Stimulated activated CD4-positive, alpha-beta T cell treated with anti-CD3 and anti-CD28 coated beads, TNF-alpha, amount 100 ng/mL, for 4 hours (primary cell): ENCODE results near the gene ZBTB1.
"Not testable (repeated sequence)": the region's sequence is repeated elsewhere in the genome, so short reads cannot be mapped to it uniquely, and the experiment has no call there.

Experiments
- DNase-seq, 3 experiments: peaks; one replicate each; pipeline ENCODE4 v3.0.0-alpha.2; 2020; ENCODE audit warnings: low read depth in 3 of 3

Gene ZBTB1

GRCh38 chr14:64569138-64569631 is 64.6 kb downstream of the ZBTB1 start:
- no peak for DNase-seq

DNA sequence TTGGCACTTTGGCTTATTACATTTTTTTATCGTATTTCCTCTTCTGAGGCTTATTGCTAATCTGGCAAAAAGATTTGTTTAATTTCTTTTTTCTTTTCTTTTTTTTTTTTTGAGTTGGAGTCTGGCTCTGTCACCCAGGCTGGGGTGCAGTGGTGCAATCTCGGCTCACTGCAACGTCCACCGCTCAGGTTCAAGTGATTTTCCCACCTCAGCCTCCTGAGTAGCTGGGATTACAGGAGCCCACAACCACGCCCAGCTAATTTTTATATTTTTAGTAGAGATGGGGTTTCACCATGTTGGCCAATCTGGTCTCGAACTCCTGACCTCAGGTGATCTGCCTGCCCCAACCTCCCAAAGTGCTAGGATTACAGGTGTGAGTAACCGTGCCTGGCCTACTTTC is 65.1 kb downstream of the ZBTB1 start:
- DNase-seq: not testable (repeated sequence)

DNA sequence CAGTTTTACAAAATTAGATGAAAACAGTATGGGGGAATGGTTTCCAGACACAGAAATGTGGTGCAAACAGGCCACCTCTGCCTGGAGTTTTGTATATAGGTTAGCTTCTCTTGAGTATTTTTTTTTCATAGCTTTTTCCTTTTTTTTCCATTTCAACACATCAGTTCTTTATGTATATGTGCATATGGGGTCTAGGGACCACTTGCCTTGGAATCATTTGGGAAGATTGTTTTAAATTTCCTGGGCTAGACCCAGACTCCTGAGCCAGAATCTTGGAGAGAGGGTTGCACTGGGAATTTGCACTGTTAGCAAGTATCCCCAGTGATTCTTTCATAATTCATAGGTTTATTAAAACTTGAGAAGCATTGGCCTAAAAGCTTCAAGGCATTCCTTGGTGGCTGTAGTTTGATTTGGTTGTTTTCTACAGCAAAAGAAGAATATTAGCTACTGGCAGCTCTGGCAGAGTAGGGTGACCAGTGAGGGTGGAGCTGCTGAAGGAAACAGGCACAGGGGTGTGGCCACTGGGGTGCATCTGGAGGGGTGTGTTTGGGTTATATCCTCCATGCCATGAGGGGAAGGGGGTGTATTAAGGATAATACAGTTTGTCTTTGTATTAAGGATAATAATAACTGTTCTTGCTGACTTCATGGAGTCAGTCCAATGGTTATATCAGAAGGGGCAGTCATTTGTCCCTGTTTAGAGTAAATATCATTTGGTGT is 68.0 kb downstream of the ZBTB1 start:
- DNase-seq: no peak

DNA sequence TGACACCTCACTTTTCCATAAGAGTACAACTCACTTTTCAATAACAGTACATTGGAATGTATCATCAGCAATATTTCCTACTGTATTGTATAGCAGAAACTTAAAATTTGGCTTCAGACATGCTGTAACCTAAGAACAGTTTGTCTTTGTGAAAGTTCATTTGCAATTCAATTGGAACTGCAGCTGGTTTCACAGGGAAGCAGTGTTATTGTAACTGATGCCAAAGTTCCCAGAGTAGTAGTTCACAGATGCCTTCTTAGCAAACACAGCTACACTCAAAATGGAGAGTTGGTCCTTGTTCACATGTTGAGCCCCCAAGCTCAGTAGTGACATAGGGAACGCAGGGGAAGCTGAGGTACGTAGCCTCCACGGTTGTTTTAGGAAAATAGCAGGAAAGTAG is 68.5 kb downstream of the ZBTB1 start:
- no peak for DNase-seq
